ENCODE measurements around the gene CHD1L. TPM values are rescaled to one million over a fixed set of nuclear protein-coding genes. Genes with fewer than 3 reads are reported as not detected.

Gene CHD1L
- total RNA-seq, 1 donor from 2014 or later: 85.5 TPM

GRCh38 chr1:147336291-147336690 is 93.8 kb downstream of the CHD1L start:
- Mint-ChIP-seq H3K4me3 (no peak overlapping the region), H3K9me3 (no peaks in the 10 kb centered on the region), H3K27me3 (ENCODE audit: low read depth) (peaks cover 3% of the 10 kb centered on the region), H3K4me1 (peaks cover 19% of the 10 kb centered on the region), H3K27ac (ENCODE audit: unreplicated experiment) (peak overlapping the region; percentile 44), H3K36me3 (ENCODE audit: low read depth) (no peaks in the 10 kb centered on the region)
- no peak for TF ChIP-seq CTCF (conservative IDR thresholded peaks at IDR 0.05)
- DNase-seq (ENCODE audit: low read depth, low spot score): no peak

GRCh38 chr1:147337040-147337630 is 94.7 kb downstream of the CHD1L start:
- H3K27ac Mint-ChIP-seq (ENCODE audit: unreplicated experiment): no peak overlapping the region
- no peak overlapping the region for H3K4me3 Mint-ChIP-seq
- TF ChIP-seq CTCF (conservative IDR thresholded peaks at IDR 0.05): no peak
- H3K9me3 Mint-ChIP-seq: no peaks in the 10 kb centered on the region
- no peaks in the 10 kb centered on the region for H3K36me3 Mint-ChIP-seq (ENCODE audit: low read depth)
- H3K27me3 Mint-ChIP-seq (ENCODE audit: low read depth): peaks cover 3% of the 10 kb centered on the region
- H3K4me1 Mint-ChIP-seq: peaks cover 24% of the 10 kb centered on the region
- no peak for DNase-seq (ENCODE audit: low read depth, low spot score)

GRCh38 chr1:147338571-147338970 is 96.1 kb downstream of the CHD1L start:
- Mint-ChIP-seq H3K9me3 (no peaks in the 10 kb centered on the region), H3K27ac (ENCODE audit: unreplicated experiment) (no peak overlapping the region), H3K27me3 (ENCODE audit: low read depth) (peaks cover 6% of the 10 kb centered on the region), H3K4me1 (peaks cover 24% of the 10 kb centered on the region), H3K4me3 (no peak overlapping the region), H3K36me3 (ENCODE audit: low read depth) (no peaks in the 10 kb centered on the region)
- no peak for DNase-seq (ENCODE audit: low read depth, low spot score)
- no peak for TF ChIP-seq CTCF (conservative IDR thresholded peaks at IDR 0.05)

- peaks cover 22% of the 10 kb centered on the region for H3K4me1 Mint-ChIP-seq
- DNase-seq (ENCODE audit: low read depth, low spot score): no peak
- peaks cover 17% of the 10 kb centered on the region for H3K27me3 Mint-ChIP-seq (ENCODE audit: low read depth)
- TF ChIP-seq CTCF (conservative IDR thresholded peaks at IDR 0.05): no peak
- peaks cover 5% of the 10 kb centered on the region for H3K9me3 Mint-ChIP-seq
- no peak overlapping the region for H3K4me3 Mint-ChIP-seq
- H3K27ac Mint-ChIP-seq (ENCODE audit: unreplicated experiment): no peak overlapping the region
- H3K36me3 Mint-ChIP-seq (ENCODE audit: low read depth): no peaks in the 10 kb centered on the region
Measured at GRCh38 chr1:147341246-147341645, 98.8 kb downstream of the CHD1L start.

Other genes starting within 250 kb of the CHD1L start
- gene PRKAB2, start 70.2 kb upstream of the CHD1L start, total RNA-seq: 19.4 and 19.7 TPM in 2 replicates
- gene FMO5, start 17.3 kb upstream of the CHD1L start, total RNA-seq: 0.36 and 0.47 TPM in 2 replicates

Data from neural crest cell (in vitro differentiated cells).